Hematopoietic multipotent progenitor cell treated with erythropoietin and hydrocortisone succinate and interleukin-3 and kit ligand, for 17 days (in vitro differentiated cells): Measurements from ENCODE around the gene WDR82.
A peak's percentile ranks its signal among the peaks of the same experiment; 100 is the strongest.

ENCODE experiments used
- DNase-seq: peaks from one replicate; pipeline ENCODE4 v3.0.0-alpha.2; 2015; ENCODE audit warnings: low spot score

The WDR82 gene

DNA sequence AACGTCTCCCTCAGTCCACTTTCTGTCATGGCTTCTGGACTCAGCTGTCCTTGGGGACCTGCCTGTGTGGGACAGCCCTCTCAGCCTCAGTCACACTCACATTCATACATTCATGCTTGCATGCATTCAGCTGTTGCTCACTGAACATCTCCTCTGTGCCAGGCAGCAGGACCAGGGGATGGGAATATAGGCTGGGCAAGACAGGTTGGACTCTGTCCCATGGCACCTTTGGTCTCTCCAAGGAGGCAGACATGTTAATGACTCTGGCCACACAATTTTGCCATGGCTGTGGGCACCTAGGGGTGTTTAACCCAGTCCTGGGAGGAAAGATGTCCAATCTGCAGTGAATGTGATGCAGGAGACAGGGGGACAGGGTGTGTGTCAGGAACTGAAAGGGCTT lies 29.9 kb upstream of the WDR82 start:
- DNase-seq = no peak

DNA sequence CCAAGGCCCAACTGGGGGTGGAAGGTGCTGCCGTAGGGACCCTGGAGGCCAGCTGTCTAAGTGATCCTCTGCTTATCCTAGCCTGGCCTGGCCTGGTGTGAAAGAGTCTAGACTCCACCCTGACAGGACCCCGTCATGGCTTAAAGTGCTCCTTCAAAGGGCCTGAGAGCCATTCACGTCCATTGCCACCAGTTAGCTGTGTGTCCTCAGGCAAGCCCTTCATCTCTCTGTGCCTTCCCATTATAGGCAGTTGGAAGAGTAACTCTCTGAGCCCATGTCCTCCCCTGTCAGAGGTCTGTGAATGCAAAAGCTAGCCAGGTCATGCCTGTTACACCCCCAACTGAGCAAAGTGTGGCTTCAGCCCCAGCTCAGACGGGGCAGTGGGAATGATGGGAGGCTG lies 28.5 kb upstream of the WDR82 start:
- DNase-seq = no peak

DNA sequence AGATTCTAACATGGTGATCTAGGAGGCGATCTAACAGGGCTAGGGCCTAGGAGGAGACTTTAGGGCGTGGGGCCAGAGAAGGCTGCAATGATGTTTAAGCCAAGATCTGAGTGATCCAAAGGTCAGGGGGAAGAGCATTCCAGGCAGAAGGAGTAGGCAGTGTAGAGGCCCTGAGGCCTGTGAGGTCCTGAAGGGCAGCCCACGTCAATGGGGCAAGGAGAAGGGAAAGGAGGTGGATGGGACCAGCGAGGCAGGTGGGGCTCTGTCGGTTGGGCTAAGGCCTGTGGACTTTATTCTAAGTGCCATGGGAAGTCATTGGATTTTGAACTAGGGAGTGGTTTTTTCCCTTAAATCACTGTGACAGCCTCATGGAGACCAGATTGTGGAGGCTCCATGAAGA lies 27.5 kb upstream of the WDR82 start:
- no peak for DNase-seq

DNA sequence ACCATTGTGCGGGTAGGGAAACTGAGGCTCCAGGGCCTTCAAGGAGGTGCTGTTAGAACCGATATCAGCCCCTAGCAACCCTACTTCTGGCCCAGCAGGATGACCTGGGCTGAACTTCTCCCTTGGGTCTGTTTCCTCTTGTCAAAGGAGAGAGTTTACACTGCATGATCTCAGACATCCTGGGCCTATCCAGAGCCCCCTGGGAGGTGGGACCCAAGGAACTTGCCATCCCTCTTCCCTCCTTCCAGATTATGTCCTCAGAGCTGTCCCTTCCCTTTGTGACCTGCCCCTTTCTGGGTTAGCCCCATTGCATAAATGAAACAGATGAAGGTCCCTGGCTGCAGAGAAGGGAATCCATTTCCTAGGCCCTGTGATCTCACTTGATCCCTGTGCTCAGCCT lies 25.4 kb upstream of the WDR82 start:
- DNase-seq = no peak

DNA sequence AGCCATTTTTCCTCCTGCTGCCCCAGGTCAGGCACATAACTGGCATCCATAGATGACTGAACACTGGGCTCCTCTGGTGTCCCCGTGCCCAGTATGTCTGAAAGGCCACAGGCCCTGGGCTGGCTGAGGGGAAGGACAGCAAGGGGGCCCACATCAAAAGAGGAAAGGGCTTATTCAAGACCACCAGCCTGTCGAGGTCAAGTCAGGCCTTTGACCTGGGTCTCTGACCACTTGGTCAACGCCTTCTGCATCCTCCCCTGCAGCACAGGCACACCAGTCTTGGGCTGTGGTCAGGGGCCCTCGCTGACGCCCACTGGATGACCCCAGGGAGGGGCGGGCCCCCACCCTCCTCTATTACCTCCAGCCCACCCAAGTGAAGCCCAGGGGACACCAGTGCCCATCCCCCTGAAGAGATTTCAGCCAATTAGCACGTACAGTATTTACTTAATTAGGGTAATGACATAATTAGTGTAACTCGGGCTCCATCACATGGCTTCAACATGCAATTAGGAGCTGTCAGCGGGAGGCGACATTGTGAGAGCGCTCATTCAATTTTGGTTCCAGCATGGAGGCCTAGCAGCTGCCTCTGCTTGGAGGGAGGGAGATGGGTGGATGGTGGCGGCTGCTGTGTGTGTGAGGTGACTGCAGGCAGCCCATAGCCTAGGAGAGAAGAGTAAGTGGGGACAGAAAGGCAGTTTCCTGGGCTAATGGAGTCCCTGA lies 24.1 kb upstream of the WDR82 start:
- DNase-seq = no peak

DNA sequence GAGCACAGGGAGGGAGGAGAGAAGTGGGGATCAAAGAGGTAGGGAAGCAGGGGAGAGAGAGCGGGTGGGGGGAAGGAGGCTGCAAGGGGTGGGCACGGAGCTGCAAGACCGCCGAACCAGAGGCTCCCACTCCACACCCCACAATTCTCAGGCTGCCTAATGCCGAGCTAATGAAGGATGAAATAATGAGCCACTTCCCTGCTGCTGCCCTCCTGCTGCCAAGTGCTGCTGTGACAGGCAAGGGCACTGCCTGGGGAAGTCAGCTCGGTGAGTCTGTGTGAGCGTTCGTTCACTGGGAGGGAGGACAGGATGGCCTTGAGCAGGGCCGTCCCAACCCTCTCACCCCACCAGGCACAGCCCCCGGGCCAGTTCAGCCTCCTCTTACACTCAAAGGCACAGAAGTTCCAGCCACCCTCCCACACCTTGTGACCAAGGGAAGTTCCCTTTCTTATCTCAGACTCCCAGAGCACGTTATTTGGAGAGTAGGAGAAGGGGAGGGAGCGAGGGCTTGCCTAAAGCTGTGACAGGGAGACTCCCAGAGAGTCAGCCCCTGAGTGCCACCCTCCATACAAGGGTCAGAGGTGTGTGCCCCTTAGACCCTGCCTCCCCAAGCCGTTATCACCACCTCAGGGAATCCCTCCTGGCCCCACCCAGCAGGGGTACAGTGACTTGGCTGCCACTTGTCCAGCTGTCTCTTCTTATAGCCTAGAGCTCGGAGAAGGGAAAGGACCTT lies 21.6 kb upstream of the WDR82 start:
- DNase-seq = peak; percentile 77

DNA sequence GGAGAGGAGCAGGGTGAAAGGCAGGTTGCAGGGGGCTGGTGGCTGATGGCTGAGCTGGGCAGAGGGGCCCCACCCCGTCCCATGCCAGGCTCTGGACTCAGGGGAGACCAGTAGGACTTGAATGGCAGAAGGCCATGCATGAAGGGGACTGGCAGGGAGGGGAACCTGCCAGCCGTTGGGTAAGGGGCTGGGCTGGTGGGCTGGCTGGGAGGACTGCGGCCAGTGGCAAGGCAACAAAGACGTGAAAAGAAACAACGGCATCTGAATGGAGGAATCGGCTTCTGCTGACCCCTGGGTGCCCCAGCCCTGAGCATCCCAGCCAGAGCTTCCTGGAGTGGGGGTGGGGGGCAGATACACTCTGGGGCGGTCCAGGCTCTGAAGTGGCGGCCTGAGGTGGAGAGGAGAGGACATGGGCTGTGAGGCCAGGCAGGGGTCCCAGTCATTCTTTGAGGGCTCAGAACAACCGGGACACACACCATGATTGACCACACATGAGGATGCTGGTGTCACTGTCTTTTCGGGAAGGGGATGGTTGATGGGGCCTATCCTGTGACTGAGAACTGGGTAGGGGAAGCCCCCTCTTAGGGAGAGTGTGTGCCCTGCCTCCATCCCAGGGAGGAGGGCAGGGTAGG lies 20.9 kb upstream of the WDR82 start:
- DNase-seq = no peak

DNA sequence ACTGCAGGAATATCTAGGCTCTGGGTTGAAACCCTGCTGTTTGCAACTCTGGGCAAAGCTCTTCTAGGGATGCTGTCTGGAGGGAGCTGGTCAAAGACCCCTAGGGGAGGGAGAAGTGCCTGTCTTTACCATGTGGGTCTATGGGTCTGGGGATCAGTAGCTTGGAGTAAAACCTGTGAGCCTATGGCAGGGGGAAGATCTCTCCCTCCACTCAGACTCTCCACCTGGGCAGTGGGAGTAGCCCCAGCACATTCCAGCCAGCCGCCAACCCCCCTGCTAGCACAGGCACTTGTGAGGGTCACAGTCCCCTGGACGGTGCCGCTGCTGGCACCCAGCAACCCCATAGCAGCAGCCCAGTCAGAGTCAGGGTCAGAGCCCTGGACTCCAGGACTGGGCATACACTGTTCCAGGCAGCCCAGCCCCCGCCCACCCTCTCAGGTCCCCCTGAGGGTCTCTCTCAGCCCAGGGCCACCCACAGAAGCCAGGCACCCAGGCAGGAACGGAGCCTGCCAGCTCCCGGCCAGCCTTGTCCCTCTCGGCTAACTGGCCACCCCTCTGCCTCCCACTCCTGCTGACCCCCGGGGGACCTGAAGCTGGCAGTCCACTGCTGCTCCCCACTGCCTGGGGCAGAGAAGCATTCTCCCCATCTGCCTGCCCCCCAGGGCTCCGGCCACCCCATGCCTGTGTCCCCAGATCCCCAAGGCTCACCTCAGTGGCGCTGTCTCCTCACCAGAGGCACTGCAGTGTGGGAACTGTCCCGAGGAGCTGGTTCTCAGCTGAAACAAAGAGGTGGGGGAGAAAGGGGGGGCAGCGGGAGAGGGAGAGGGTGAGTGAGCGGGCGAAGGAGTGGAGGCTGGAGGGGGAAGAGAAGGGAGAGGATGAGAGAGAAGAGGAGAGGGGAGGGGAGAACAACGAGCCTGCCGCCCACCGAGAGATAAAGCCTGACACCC lies 20.0 kb upstream of the WDR82 start:
- no peak for DNase-seq

DNA sequence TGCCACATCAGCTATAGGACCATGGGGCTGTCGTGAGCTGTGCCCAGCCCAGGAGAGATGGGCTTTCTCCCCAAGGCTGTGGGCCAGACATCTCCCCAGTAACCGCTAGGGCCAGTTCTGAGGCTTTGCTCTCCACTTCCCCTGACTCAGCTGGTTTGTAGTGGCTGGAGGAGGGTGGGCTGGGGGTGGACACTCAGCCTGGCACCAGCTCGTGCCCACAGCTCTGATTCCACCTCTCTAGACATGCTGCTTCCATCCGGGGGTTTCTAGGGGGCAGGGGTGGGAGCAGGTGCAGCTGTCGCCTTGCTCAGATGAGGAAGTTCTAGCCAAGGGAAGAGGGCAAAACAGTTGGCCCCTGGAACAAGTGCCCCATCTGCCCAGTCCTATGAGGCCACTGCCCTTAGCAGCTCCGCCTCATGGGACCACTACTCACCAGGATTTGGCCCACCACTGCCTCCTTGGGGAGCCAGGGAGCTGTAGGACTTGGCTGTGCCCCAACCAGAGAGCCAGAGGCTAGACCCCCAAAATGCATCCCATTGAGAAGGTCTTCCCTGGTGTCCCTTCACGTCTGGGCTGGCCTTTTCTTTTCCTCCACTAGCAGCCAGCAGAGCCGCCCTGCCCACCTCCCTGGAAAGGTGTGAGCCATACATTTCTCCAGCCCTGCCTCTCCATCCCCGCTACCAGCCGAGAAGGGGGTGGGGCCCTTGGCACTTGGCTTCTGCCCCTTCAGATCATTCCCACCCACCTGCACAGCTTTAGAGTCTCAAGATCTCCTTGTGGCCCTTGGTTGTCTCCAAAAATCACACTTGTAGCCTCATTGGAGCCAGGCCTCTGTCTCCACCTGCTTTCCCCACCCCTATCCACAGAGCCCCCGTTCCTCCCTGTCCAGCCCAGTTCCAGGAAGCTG lies 19.0 kb upstream of the WDR82 start:
- DNase-seq = no peak

DNA sequence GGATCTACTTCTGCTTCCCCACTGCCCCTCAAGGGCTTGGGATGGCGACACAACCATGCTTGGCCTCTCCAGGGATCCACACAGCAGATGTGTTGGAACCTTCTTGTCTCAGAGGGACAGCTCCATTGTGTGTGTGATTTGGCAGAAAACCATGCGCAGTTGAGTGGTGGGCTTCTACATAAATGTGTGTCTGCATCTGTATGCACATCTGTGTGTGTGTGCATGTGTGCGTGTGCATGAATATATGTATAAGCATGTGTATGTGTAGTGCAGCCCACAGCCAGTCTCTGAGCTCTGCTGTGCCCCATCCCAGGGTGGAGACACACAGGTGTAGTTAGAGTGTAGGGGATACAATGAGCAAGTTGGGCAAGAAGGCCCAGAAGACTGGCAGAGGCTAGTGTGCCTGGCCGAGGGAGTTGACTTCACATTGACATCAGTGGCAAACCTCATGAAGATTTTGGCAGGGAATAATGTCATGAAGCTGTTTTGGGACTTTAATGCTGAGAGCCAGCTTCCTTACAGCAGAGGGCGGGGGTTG lies 17.3 kb upstream of the WDR82 start:
- no peak for DNase-seq

DNA sequence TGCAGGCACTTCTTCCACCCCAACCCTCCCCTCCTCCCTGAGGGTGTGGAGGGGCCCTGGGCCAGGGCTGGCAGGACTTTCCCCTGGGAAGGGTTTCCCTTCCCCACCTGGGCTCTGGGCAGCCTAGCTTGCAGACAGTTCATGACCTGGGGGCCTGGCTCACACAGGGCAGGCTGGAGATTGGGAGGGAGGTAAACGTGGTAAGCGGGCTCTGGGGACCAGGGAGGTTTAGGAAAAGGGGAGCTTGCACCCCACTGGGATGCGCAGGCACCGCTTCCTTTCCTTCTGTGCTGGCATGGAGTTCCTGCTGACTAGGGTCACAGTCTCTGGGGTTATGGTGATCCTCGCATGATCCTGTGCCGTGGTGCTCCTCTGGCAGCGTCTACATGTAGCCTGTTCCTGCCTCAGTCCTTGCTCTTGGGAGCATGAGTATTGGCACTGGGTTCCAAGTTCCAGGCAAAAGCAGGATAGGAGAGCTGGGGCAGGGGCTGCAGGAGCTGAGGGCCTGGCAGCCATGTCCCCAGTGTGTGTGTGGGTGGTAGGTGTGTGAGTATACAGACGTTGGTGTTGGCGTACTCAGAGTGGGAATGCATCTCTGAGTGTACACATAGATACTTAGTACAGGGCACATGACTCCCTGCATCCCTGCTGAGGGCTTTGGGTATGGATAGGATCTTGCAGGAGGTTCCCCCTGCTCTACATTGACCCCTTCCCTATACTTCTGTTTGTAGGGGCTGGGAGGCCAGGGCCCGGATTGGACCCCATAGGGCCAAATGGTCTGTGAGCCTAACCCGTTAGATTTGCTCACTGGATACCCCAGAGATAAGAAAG lies 16.1 kb upstream of the WDR82 start:
- no peak for DNase-seq

DNA sequence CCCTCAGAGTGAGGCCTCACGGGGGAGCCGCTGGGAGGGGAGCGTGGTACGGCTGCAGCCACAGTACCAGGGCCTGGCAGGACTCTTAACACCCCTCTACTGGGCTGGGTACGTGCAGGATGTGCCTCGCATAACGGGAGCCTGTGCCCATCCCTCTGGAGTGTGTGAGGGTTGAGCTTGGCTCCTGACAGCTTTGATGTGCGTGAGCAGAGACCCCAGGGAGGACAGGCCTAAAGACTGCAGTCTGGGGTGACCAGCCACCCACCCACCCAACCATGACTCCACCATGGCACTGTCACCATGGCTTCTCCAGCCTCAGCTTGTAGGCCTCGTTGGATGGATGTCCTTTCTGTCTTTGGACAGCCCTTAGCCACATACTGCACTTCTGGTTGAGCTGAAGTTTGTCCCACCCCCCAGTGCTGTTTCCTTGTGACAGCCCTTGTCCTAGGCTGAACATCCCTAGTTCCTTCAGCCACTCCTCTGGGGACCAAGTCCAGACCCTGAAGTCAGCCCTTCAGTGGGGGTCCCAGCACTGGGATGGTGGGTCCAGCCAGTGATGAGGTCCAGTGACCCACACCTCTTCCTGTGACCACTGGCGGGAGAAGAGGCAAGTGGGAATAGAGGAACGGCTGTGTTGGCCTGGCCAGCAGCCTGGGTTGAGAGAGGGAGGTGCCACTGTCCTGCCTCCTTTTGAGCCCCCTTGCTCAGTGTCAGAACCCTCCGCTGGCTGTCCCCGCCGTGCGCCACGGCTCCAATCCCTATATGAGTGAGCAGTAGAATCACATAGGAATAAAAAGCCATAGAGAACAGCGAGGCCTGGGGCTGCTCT lies 15.3 kb upstream of the WDR82 start:
- no peak for DNase-seq

DNA sequence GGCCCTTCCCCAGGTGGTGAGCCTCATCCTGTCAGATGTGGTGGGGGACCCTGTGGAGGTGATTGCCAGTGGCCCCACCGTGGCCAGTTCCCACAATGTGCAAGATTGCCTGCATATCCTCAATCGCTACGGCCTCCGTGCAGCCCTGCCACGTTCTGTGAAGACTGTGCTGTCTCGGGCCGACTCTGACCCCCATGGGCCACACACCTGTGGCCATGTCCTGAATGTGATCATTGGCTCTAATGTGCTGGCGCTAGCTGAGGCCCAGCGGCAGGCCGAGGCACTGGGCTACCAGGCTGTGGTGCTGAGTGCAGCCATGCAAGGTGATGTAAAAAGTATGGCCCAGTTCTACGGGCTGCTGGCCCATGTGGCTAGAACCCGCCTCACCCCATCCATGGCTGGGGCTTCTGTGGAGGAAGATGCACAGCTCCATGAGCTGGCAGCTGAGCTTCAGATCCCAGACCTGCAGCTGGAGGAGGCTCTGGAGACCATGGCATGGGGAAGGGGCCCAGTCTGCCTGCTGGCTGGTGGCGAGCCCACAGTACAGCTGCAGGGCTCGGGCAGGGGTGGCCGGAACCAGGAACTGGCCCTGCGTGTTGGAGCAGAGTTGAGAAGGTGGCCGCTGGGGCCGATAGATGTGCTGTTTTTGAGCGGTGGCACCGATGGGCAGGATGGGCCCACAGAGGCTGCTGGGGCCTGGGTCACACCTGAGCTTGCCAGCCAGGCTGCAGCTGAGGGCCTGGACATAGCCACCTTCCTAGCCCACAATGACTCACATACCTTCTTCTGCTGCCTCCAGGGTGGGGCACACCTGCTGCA lies 14.0 kb upstream of the WDR82 start:
- DNase-seq = no peak

DNA sequence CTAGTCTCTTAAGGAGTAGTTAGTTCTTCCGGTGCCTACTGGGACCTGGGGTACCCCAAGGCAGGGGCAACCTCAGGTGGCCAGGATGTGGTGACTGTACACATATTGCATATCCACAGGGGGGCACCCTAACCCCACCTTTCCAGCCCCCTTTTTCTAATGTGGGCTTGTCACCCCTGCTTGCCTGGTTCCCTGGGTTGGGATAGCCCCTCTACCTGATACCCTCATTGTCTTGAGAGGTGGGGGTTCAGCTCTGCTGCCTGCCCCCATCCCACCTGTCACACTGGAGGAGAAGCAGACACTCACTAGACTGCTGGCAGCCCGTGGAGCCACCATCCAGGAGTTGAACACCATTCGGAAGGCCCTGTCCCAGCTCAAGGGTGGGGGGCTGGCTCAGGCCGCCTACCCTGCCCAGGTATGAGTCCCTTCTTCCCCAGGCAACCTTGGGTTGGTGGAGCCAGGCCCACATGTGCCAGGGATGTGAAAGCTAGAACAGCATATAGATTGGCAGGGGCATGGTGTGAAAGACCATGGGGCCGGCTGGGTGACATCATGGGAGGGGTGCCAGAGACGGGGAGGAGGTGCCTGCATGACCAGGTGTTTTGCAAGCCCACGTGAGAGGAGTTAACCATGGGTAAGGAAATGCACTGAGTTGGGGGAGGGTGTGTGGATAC lies 13.2 kb upstream of the WDR82 start:
- peak; percentile 53 for DNase-seq

DNA sequence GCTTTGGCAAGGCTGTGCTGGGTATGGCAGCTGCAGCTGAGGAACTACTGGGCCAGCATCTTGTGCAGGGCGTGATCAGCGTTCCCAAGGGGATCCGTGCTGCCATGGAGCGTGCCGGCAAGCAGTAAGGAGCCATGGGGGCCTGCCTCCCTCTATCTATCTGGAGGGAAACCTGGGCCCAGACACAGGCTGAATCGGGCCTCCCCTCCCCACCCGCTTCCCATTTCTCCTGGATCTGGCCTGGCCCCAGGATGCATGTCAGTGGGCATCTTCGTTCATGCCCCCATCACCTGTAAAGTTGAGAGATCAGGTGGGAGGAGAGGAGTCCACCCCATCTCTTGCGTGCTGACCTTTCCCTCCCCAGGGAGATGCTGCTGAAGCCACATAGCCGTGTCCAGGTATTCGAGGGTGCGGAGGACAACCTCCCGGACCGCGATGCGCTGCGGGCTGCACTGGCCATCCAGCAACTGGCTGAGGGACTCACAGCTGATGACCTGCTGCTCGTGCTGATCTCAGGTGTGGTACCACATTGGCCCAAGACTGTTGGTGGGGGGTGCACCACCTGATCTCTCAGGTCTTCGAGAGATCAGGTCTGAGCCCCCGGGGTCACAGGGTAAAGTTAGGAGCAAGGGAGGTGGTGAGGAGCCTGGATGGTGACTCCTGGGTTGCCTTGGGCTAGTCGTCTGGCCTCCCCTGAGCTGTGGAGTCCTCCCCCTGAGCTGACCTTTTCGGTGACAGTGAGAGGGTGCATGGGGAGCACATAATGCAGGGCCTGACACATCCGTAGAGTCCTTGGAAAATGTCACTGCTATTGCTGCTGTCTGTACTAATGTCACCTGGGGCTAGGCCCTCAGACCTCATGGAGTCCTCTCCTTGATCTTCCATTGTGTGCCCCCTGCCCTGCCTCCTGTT lies 12.4 kb upstream of the WDR82 start:
- DNase-seq = no peak
